CD4-positive, alpha-beta T cell (primary cell): ENCODE results near the gene TMEM108. TPM values are rescaled to one million over a fixed set of nuclear protein-coding genes. Genes with fewer than 3 reads are reported as not detected.

ENCODE experiments used
- ATAC-seq: fragments of 200-7000 bp; cut with Tn5 transposase; one replicate; pipeline ENCODE4 v1.10.0; 2022; ENCODE audit warnings: mild to moderate bottlenecking; ENCODE audit not compliant: poor library complexity
- CTCF ChIA-PET: fragments of 350-600 bp; sonication (Branson Sonifier 250); formaldehyde crosslinking; loops from one replicate; lab custom pipeline; 2021; ENCODE audit warnings: antibody characterized with exemption, inconsistent platforms; lab: Charles Lee
- POLR2A ChIA-PET: fragments of 350-600 bp; sonication (Branson Sonifier 250); formaldehyde crosslinking; loops from one replicate; lab custom pipeline; 2021; ENCODE audit warnings: antibody characterized with exemption, inconsistent platforms; lab: Charles Lee
- DNase-seq, 14 experiments: peaks; one replicate each; pipeline ENCODE4 v3.0.0-alpha.2; 2013 to 2020; ENCODE audit warnings: mixed read lengths in 2 of 14
- H3K27ac ChIP-seq, 2 donors: one replicate each; pipeline versions ENCODE4 v1.5.1 to v1.7.0; 2013; ENCODE audit warnings: low read length in 2 of 2, low read depth in 1 of 2, mild to moderate bottlenecking in 1 of 2
- H3K27me3 ChIP-seq, 2 experiments: 1 replicate in 1 of 2; 2 replicates in 1 of 2; pipeline versions ENCODE4 v1.6.1 to v1.7.0; 2013; ENCODE audit warnings: low read length in 2 of 2, control low read depth in 1 of 2, mild to moderate bottlenecking in 1 of 2, moderate library complexity in 1 of 2; ENCODE audit not compliant: insufficient read depth in 2 of 2, control insufficient read depth in 1 of 2
- H3K36me3 ChIP-seq: one replicate; pipeline ENCODE4 v1.6.1; 2013; ENCODE audit warnings: low read length, control low read depth; ENCODE audit not compliant: insufficient read depth
- H3K4me1 ChIP-seq: one replicate; pipeline ENCODE4 v1.6.1; 2013; ENCODE audit warnings: low read length, control low read depth; ENCODE audit not compliant: insufficient read depth
- H3K4me3 ChIP-seq: one replicate; pipeline ENCODE4 v1.5.1; 2013; ENCODE audit warnings: mild to moderate bottlenecking, low read length, moderate library complexity
- H3K9me3 ChIP-seq, 2 experiments: 1 replicate in 1 of 2; 2 replicates in 1 of 2; pipeline versions ENCODE4 v1.6.1 to v1.7.0; 2013; ENCODE audit warnings: low read length in 2 of 2, mild to moderate bottlenecking in 2 of 2, control low read depth in 1 of 2, moderate library complexity in 1 of 2; ENCODE audit not compliant: control insufficient read depth in 1 of 2, insufficient read depth in 1 of 2
- H3K27ac Mint-ChIP-seq: one replicate; pipeline ENCODE4 v1.8.0; 2020; ENCODE audit warnings: mixed read lengths
- H3K27me3 Mint-ChIP-seq: one replicate; pipeline ENCODE4 v1.8.0; 2021; ENCODE audit warnings: mixed read lengths
- H3K36me3 Mint-ChIP-seq: one replicate; pipeline ENCODE4 v1.8.0; 2021; ENCODE audit warnings: low read depth, mixed read lengths
- H3K4me1 Mint-ChIP-seq: one replicate; pipeline ENCODE4 v1.8.0; 2021; ENCODE audit warnings: low read depth, mixed read lengths
- H3K4me3 Mint-ChIP-seq: one replicate; pipeline ENCODE4 v1.8.0; 2020; ENCODE audit warnings: mild to moderate bottlenecking, mixed read lengths
- H3K9me3 Mint-ChIP-seq: one replicate; pipeline ENCODE4 v1.8.0; 2020; ENCODE audit warnings: mixed read lengths
- CTCF ChIP-seq: fragments of 200-600 bp; IDR thresholded peaks from one replicate; pipeline ENCODE4 v1.8.0; 2022; ENCODE audit warnings: antibody characterized with exemption, mild to moderate bottlenecking
- intact Hi-C, 2 experiments: fragments of 100-400 bp; cut with DNase I in 1 of 2; cut with micrococcal nuclease in 1 of 2; formaldehyde crosslinking; loops; one replicate each; pipeline versions ENCODE4 v1.15.1 to v1.9.0; 2023 to 2025; cut with DNase I, micrococcal nuclease
- total RNA-seq, 174 experiments: library from RNA in 2 of 174; stranded (reverse) in 2 of 174; gene quantifications; one replicate each; pipeline ENCODE4 v1.2.3 and lab custom pipeline; 2021 to 2026

The TMEM108 gene
- total RNA-seq, 2 experiments from 2014 or later, result not detected

- Mint-ChIP-seq H3K4me3 (no peak overlapping the region), H3K4me1 (no peaks in the 10 kb centered on the region), H3K27ac (no peak overlapping the region), H3K9me3 (no peaks in the 10 kb centered on the region), H3K27me3 (no peaks in the 10 kb centered on the region), H3K36me3 (no peaks in the 10 kb centered on the region)
- Histone ChIP-seq H3K4me1 (no peaks in the 10 kb centered on the region), H3K36me3 (no peaks in the 10 kb centered on the region), H3K27me3 (no peaks in the 10 kb centered on the region), H3K4me3 (no peak overlapping the region), H3K9me3 (no peaks in the 10 kb centered on the region), H3K27ac (no peak overlapping the region)
- ATAC-seq (no peak), DNase-seq (no peak)
- no peak for TF ChIP-seq CTCF
- POLR2A ChIA-PET, result no interaction called here
- CTCF ChIA-PET, result no interaction called here
- intact Hi-C loops, result no loop called here
These were observed 261.9 kb downstream of the TMEM108 start for GRCh38 chr3:133300102-133300501.

GRCh38 chr3:133301194-133301593 lies 263.0 kb downstream of the TMEM108 start:
- Histone ChIP-seq H3K36me3 (no peaks in the 10 kb centered on the region), H3K9me3 (no peaks in the 10 kb centered on the region), H3K27ac (no peak overlapping the region), H3K4me3 (no peak overlapping the region), H3K4me1 (no peaks in the 10 kb centered on the region), H3K27me3 (no peaks in the 10 kb centered on the region)
- H3K4me1 Mint-ChIP-seq, result no peaks in the 10 kb centered on the region
- no peak for ATAC-seq
- POLR2A ChIA-PET, result no interaction called here
- no peak for DNase-seq
- no peak overlapping the region for H3K27ac Mint-ChIP-seq
- no peaks in the 10 kb centered on the region for H3K27me3 Mint-ChIP-seq
- H3K9me3 Mint-ChIP-seq, result no peaks in the 10 kb centered on the region
- CTCF ChIA-PET, result no interaction called here
- H3K4me3 Mint-ChIP-seq, result no peak overlapping the region
- TF ChIP-seq CTCF, result no peak
- H3K36me3 Mint-ChIP-seq, result no peaks in the 10 kb centered on the region
- intact Hi-C loops, result no loop called here

- Mint-ChIP-seq H3K27ac (no peak overlapping the region), H3K9me3 (no peaks in the 10 kb centered on the region), H3K27me3 (no peaks in the 10 kb centered on the region), H3K36me3 (no peaks in the 10 kb centered on the region), H3K4me1 (no peaks in the 10 kb centered on the region), H3K4me3 (no peak overlapping the region)
- DNase-seq (no peak), ATAC-seq (no peak)
- Histone ChIP-seq H3K9me3 (no peaks in the 10 kb centered on the region), H3K36me3 (no peaks in the 10 kb centered on the region), H3K4me1 (no peaks in the 10 kb centered on the region), H3K27me3 (no peaks in the 10 kb centered on the region), H3K27ac (no peak overlapping the region), H3K4me3 (no peak overlapping the region)
- no peak for TF ChIP-seq CTCF
- POLR2A ChIA-PET, result no interaction called here
- CTCF ChIA-PET, result no interaction called here
- intact Hi-C loops, result no loop called here
These were observed 263.5 kb downstream of the TMEM108 start for GRCh38 chr3:133301731-133302130.
